ENCODE data around the gene NBEA. TPM values are rescaled to one million over a fixed set of nuclear protein-coding genes. Genes with fewer than 3 reads are reported as not detected.

The NBEA gene
- polyA plus RNA-seq, 3 donors, result 17.7 to 21.6 (median 18.3) TPM

DNA sequence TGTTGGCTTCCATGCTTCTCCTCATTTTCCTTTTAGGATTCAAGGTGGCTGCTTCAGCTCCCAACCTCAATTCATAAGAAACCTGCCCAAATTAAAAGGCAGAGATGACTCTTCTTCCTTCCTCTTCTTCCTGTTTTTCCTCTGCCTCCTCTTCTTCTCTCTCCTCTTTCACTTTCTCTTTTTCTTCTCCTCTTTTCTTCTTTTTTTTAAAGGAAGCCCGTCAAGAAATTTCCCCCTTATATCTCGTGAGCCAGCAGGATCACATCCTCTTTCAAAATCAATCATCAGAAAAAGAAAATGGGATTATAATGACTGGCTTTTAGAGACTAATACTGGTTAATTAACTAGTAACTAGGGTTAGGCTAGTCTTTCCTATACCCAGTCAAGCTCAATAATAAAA is 220.3 kb downstream of the NBEA start:
- DNase-seq (ENCODE audit: low read depth in 3 of 3, low spot score in 2 of 3), result no peak

DNA sequence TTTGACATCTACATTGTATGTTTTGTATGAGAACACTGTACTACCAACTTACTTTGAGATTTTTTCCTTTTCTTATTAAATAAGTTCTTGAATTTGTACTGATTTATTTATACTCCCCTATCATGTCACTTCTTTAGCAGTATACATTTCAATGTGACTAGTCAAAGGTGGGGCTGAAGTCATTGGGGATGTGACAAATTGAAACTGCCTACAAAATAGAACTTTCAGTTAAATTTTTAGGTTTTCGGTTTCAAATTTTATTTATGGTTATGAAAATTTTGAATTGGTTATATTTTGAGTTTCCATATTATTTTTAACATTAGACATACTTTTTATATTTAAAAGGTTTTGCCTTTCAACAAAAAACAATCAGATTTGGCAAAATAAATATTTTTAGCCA is 221.6 kb downstream of the NBEA start:
- DNase-seq (ENCODE audit: low read depth in 3 of 3, low spot score in 2 of 3), result no peak

GRCh38 chr13:35164324-35164932 is 222.4 kb downstream of the NBEA start:
- peak in 1 of 3 donors; percentile 21 for DNase-seq (ENCODE audit: low read depth in 3 of 3, low spot score in 2 of 3)

DNA sequence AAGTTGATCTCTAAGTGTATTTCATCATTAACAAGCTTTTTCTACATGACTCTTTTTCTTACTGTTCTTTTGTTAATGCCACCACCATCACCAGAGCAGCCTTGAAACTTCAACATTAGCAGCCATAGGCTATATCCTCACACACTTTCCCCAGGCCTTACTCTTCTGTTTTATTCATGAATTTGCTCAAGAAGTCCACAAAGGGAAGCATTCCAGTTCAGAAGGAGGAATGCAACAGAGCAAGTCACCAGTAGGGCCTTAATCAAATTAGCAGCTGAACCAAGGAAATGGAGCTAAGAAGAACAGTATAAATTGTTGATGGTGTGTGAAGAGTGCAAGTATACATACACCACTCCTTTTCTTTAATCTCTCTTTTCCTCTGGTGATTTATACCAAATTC is 223.1 kb downstream of the NBEA start:
- DNase-seq (ENCODE audit: low read depth in 3 of 3, low spot score in 2 of 3), result no peak

DNA sequence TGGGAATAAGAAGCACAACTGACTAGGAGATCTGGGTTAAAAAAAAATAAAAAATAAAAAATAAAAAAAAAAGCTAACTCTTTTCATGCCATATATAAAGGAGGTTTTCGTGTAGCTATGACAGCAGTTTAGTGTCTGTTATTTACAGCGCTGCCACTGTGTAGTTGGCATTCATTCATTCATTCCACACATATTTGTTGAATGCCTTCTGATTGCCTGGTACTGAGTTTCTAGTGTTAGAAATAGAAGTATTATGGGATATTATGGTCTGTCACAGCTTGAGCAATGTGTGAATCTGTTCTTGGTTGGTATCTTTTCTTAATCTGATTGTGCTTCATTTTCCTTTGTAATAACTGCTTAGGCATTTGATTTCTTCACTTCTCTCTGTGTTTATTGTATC is 237.4 kb downstream of the NBEA start:
- no peak for DNase-seq (ENCODE audit: low read depth in 3 of 3, low spot score in 2 of 3)

DNA sequence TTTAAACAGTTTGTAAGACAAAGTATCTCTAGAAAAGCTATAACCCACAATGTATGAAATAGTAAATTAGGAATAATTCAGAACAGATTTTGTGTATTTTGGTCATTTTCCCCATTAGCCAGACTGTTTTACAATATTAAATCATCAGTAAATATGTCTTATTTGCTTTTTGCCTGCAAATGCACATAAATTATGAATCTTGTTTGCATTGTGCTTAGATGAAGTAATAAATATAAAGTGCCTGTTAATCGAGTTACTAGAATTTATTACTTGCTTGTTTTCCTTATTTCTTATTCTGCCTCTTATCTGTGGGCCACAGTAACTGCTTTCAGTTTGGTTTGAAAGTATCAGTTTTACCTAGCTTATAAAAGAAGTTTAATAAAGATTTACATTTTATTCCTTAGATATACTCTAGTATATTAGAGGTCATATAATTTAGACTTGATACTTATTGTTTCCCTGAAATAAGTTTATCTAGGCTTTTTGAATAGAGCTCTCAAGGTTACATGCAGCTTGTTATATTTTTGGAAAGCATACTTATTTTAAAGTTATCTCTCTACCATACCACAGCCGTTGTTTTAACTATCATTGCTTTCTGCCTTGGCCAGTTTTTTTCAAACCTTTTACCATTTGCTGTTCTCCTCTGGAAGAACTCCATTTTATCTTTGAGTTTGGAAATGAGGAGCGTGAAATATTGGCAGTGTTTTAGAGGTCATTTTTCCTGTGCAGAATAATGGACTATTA is 238.0 kb downstream of the NBEA start:
- no peak for DNase-seq (ENCODE audit: low read depth in 3 of 3, low spot score in 2 of 3)

- DNase-seq (ENCODE audit: low read depth in 3 of 3, low spot score in 2 of 3), result no peak
These were observed 248.2 kb downstream of the NBEA start for GRCh38 chr13:35190241-35190640.

GRCh38 chr13:35191883-35192282 is 249.8 kb downstream of the NBEA start:
- DNase-seq (ENCODE audit: low read depth in 3 of 3, low spot score in 2 of 3), result no peak

- no peak for DNase-seq (ENCODE audit: low read depth in 3 of 3, low spot score in 2 of 3)
These were observed 256.6 kb downstream of the NBEA start for GRCh38 chr13:35198613-35199200.

DNA sequence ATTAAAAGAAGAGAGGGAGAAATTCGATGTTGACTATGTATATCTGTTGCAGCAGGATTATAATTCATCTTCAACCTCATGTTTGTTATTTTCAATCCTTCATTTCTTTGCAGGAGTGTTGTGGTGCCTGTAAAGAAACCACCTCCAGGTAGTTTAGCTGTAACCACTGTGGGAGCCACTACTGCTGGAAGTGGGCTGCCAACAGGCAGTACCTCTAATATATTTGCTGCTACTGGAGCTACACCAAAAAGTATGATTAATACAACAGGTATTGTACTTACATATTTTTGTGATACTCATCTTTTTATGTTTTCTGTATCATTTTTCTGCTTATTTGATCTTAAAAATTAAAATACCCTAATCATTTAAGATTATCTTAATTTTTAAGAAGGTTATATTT is 266.5 kb downstream of the NBEA start:
- DNase-seq (ENCODE audit: low read depth in 3 of 3, low spot score in 2 of 3), result no peak

DNA sequence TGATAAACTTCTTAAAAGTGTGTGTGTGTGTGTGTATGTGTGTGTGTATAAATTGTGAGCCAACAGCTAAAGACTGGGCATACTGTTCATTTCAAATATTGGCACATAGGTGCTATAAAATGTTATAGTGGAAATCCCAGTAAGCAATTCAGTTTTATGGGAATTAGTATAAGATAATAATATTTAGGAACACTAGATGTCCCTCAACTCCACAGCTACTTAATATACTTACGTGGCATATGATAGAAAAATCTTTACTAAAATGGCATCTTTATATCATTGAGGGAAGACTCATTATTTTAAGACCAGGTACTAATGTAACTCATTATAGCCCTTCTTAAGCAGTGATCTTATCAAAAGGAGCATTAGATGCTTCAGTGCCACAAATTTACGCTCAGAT is 268.2 kb downstream of the NBEA start:
- DNase-seq (ENCODE audit: low read depth in 3 of 3, low spot score in 2 of 3), result no peak

GRCh38 chr13:35211949-35212348 is 269.9 kb downstream of the NBEA start:
- DNase-seq (ENCODE audit: low read depth in 3 of 3, low spot score in 2 of 3), result no peak

GRCh38 chr13:35213911-35214310 is 271.8 kb downstream of the NBEA start:
- DNase-seq (ENCODE audit: low read depth in 3 of 3, low spot score in 2 of 3), result no peak

DNA sequence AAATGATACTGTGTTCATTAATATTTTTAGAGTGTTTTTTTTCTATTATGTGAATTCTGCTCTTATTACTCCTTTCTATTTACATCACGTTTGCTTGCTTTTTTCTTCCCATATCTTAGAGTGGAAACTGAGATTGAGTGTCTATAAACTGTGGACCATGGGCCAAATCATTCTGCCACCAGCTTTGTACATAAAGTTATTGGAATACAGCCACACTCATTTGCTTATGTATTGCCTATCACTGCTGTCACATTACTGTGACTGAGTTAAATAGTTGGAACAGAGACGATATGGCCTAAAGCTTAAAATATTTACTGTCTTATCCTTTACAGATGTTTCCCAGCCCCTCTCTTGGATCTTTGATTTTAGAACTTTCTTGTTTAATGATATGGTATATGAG is 274.1 kb downstream of the NBEA start:
- DNase-seq (ENCODE audit: low read depth in 3 of 3, low spot score in 2 of 3), result no peak

DNA sequence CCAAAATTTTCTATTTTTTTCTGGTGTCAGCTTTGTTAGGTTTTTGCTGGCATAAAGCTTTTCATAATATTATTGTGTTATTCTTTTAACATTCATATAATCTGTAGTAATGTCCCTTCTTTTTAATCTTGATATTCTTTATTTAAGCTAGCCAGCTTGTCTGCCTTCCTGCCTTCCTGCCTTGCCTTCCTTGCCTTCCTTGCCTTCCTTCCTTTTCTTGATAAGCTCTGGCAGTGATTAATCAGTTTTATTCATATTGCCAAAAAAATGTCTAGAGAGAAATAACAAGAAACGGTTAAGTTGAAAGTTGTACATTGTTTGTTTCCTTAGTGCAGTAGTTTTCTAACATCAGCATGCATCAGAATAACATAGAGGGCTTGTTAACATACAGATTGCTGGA is 277.0 kb downstream of the NBEA start:
- DNase-seq (ENCODE audit: low read depth in 3 of 3, low spot score in 2 of 3), result no peak

- no peak for DNase-seq (ENCODE audit: low read depth in 3 of 3, low spot score in 2 of 3)
These were observed 283.1 kb downstream of the NBEA start for GRCh38 chr13:35225159-35225558.

DNA sequence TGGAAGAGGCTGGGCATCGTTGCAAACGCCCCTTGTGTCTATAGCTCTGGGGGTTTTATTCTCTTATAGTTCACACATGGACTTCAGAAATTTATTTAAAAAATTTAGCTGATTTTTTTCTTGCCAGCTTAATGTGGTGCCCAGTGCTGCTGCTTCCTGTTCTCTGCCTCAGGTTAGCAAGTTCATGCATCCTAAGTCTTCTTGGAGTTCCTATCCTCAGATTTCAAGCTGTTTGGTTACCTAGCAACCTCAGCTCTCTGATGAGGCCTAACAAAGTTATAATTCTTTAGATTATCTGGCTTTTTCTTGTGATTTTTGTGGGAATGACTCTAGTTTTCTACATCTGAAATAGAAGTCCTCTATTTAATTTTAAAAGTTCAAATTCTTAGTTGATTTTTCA is 283.5 kb downstream of the NBEA start:
- no peak for DNase-seq (ENCODE audit: low read depth in 3 of 3, low spot score in 2 of 3)

GRCh38 chr13:35228536-35228935 is 286.5 kb downstream of the NBEA start:
- DNase-seq (ENCODE audit: low read depth in 3 of 3, low spot score in 2 of 3), result no peak

DNA sequence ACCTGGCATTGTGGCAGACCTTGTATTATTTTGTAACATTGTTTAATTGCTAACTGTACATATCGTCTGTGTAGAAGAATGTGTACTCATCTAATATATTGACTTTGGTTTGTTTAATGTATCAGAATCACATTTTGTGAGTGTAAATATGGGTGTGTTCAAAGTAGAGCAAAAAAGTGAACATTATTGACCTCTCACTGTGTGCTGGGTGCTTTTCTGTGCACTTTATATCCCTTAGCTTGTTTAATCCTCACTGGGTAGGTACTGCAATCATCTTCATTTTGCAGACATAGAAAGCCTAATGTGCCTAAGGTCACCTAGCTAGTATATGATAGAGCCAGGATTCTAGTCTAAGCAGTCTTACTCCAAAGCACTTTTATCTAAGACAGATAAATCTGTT is 289.4 kb downstream of the NBEA start:
- DNase-seq (ENCODE audit: low read depth in 3 of 3, low spot score in 2 of 3), result no peak

- DNase-seq (ENCODE audit: low read depth in 3 of 3, low spot score in 2 of 3), result no peak
These were observed 296.2 kb downstream of the NBEA start for GRCh38 chr13:35238274-35238673.

- no peak for DNase-seq (ENCODE audit: low read depth in 3 of 3, low spot score in 2 of 3)
These were observed 310.6 kb downstream of the NBEA start for GRCh38 chr13:35252536-35253205.

GRCh38 chr13:35255241-35255640 is 313.2 kb downstream of the NBEA start:
- no peak for DNase-seq (ENCODE audit: low read depth in 3 of 3, low spot score in 2 of 3)
